ENCODE results near the gene PPP1R12C.

GRCh38 chr19:55071129-55071502, 46.3 kb downstream of the PPP1R12C start:
- TF ChIP-seq, protein P1, sequence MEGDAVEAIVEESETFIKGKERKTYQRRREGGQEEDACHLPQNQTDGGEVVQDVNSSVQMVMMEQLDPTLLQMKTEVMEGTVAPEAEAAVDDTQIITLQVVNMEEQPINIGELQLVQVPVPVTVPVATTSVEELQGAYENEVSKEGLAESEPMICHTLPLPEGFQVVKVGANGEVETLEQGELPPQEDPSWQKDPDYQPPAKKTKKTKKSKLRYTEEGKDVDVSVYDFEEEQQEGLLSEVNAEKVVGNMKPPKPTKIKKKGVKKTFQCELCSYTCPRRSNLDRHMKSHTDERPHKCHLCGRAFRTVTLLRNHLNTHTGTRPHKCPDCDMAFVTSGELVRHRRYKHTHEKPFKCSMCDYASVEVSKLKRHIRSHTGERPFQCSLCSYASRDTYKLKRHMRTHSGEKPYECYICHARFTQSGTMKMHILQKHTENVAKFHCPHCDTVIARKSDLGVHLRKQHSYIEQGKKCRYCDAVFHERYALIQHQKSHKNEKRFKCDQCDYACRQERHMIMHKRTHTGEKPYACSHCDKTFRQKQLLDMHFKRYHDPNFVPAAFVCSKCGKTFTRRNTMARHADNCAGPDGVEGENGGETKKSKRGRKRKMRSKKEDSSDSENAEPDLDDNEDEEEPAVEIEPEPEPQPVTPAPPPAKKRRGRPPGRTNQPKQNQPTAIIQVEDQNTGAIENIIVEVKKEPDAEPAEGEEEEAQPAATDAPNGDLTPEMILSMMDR (IDR thresholded peaks at IDR 0.05): no peak
- TF ChIP-seq POLR2A (IDR thresholded peaks at IDR 0.05): no peak

All from body of pancreas (tissue), 4 donors.